GM15510 (cell line): Measurements from ENCODE around the gene MME.

Experiments used
- POLR2A ChIP-seq: IDR thresholded peaks from 3 replicates; pipeline ENCODE4 v1.6.1; 2011; ENCODE audit warnings: borderline replicate concordance; ENCODE audit not compliant: insufficient read length; ENCODE audit errors: extremely low read depth

Gene MME

GRCh38 chr3:155079746-155080487 lies at the start of gene MME:
Gene MME (plus strand): TSS chr3:155080319. CDS start chr3:155084168, 3,849 bp downstream.
- TF ChIP-seq POLR2A, result no peak

- no peak for TF ChIP-seq POLR2A
Measured at GRCh38 chr3:155031186-155031585, 48.9 kb upstream of the MME start.

GRCh38 chr3:155032918-155033317 lies 47.2 kb upstream of the MME start:
- TF ChIP-seq POLR2A, result no peak

DNA sequence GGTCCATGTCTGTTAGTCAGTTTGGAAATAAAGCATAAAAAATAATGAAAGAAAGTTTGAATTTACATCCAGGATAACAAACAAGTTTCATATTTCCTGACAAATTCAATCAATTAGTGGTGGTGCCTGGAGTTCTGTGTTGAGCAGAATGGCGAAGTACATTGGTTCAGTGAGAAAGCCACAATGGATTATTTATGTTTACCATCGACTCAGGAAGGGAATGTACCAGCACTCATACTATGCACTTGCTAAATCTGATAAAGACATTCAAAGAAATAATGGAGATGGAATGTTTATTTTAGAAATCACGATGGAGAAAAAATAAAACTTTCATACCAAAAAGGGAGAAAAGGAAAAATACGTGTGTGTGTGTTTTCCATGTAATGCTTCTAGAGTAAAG lies 45.3 kb upstream of the MME start:
- TF ChIP-seq POLR2A, result no peak

DNA sequence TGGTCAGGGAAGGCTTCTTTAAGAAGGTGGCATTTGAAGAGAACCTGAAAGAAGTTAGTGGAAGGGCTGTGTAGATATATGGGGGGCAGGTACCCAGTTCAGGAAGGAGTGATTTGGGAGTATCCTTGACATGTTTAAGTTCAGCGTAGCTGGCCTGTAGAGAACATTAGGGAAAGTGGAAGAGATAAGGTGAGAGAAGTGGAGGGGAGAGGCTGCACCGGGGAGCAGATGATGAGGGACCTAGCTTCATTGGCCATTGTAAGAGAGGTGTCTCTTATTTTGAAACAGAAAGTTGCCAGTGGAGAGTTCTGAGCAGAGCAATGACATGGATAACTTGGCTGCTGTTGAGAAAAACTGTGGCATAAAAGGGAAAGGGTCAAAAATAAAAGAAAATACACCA lies 44.6 kb upstream of the MME start:
- TF ChIP-seq POLR2A, result no peak

- no peak for TF ChIP-seq POLR2A
Measured at GRCh38 chr3:155037508-155038202, 42.5 kb upstream of the MME start.

DNA sequence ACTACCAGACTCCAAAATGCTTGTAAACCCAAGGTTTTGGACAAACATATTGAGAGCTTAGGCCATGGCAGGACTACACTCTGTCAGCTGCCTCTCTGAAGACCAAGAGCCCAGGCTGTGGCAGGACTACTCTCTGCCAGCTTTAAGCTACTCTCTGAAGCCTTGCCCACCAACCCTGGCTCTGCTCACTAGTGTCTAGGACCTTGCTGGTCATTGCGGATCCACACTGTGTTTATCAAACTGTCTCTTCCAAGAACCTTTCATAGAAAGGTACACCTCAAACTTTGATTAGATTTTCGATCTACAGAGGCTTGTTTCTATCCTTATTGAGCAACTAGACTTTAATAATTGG lies 41.9 kb upstream of the MME start:
- TF ChIP-seq POLR2A, result no peak

- no peak for TF ChIP-seq POLR2A
Measured at GRCh38 chr3:155046935-155047334, 33.2 kb upstream of the MME start.

DNA sequence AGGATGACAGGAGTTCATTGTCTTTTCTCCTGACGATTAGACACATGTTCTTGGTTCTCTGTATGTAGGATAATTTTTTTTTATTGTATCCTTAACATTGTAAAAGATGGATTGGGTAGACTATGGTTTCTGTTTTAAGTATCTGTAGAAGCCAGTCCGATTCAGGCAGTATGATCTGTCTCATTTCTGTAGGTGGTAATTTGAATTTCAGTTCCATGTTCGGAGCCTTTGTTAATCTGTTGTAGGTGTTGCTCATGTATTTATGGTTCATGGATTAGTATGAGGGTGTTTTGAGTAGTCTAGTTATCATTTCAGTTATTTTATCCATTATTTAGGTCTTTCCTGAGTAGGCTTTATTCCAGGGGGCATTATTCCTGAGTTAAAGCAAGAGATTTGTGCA lies 32.4 kb upstream of the MME start:
- TF ChIP-seq POLR2A, result no peak

DNA sequence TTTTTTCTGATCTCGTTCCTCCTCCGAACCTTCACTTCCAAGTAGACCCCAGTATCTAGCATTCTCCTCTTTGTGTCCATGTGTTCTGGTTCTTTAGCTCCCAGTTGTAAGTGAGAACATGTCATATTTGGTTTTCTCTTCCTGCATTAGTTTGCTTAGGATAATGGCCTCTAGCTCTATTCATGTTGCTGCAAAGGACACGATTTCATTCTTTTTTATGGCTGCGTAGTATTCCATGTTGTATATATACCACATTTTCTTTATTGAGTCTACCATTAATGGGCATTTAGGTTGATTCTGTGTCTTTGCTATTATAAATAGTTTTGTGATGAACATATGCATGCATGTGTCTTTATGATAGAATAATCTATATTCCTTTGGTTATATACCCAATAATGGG lies 30.2 kb upstream of the MME start:
- no peak for TF ChIP-seq POLR2A

DNA sequence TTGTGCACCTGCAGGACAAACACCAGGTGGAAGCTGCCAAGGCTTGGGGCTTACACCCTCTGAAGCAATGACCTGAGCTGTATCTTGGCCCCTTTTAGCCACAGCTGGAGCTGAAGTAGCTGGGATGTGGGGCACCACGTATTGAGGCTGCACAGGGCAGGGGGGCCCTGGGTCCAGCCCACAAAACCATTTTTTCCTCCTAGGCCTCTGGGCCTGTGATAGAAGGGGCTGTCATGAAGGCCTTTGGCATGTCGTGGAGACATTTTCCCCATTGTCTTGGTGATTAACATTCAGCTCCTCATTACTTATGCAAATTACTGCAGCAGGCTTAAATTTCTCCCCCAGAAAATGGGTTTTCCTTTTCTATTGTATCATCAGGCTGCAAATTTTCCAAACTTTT lies 27.6 kb upstream of the MME start:
- TF ChIP-seq POLR2A, result no peak

- no peak for TF ChIP-seq POLR2A
Measured at GRCh38 chr3:155053756-155054155, 26.4 kb upstream of the MME start.

GRCh38 chr3:155064920-155065319 lies 15.2 kb upstream of the MME start:
- no peak for TF ChIP-seq POLR2A

DNA sequence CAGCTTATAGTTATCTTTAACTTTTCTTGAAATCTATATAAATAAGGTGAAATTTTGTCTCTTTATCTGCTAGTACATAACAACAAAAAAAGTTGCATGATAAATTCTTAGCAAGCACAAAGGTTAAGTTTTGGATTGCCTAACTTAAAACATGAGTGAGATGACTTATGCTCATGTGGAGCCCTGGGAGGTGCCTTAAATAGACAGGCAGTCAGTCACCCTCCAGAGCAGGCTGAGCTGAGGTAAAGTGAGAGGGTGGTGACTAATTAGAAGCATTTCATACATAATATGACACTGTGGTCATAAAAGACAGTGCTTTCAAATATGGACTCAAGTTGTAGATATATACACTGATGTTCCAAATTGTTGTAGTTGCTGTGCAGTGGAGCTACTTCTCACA lies 14.6 kb upstream of the MME start:
- no peak for TF ChIP-seq POLR2A

DNA sequence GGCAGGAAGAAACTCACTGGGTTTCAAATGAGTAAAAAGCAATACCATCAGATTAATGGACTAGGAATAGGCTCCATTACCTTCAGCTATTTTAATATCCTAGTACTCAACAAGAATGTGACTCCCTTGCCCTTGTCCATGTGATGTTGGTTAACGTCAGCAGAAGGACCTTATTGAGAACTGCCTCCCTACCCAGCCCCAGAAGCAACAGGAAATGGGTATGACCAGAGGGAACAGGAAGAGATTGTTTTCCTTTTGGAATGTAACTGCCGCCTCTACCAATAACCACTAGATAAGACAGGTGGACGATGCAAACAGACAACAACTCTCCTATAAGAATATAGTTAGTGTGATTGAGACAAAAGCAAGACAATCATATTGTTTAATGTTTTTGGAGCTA lies 10.4 kb upstream of the MME start:
- TF ChIP-seq POLR2A, result no peak

- TF ChIP-seq POLR2A, result no peak
Measured at GRCh38 chr3:155070316-155070715, 9.8 kb upstream of the MME start.
